ENCODE results near the gene PTPRN2.

DNA sequence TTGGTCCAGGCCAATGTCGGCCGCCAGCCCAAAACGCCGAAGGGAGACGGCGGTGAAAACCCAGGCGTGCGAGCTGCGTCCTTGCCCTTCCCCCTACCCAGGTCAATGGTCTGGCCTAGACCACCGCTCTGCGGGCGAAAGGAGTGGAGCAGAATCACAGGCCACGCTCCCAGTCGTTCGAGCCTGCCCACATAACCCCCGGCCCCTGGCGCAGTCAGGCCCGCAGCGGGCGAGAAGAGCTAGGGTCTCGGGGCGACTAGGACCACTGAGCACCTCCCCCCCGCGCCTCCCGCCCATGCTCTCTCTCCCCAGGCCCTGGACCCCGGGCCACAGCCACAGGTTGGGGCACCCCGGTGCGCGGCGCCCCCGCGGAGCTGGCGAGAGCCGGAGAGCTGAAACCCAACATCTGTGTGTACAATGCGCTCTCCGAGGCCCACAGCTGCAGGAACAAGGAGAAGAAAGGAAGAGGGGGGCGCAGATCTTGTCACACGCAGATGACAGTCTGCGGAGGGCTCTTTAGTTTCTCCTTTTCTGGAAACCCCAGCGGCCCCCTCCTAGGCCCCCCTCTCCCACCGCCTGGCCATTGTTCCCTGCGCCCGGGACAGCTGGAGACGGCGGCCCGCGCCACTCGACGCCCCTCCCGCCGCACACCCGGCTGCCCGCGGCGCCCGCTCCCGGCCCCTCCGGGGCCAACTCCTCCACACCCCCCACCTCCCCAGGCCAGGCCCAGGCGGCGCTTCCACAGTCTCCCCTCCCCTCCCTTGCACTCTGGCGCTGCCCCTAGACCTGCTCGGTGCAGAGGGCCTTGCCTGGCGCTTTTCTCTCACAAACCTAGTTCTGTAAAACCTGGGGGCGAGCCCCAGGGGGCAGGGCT is 895.8 kb downstream of the PTPRN2 start:
- no peak for TF ChIP-seq ZNF143 (CRISPR knock-in tag; IDR thresholded peaks at IDR 0.05)
- TF ChIP-seq, protein P1, sequence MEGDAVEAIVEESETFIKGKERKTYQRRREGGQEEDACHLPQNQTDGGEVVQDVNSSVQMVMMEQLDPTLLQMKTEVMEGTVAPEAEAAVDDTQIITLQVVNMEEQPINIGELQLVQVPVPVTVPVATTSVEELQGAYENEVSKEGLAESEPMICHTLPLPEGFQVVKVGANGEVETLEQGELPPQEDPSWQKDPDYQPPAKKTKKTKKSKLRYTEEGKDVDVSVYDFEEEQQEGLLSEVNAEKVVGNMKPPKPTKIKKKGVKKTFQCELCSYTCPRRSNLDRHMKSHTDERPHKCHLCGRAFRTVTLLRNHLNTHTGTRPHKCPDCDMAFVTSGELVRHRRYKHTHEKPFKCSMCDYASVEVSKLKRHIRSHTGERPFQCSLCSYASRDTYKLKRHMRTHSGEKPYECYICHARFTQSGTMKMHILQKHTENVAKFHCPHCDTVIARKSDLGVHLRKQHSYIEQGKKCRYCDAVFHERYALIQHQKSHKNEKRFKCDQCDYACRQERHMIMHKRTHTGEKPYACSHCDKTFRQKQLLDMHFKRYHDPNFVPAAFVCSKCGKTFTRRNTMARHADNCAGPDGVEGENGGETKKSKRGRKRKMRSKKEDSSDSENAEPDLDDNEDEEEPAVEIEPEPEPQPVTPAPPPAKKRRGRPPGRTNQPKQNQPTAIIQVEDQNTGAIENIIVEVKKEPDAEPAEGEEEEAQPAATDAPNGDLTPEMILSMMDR (IDR thresholded peaks at IDR 0.05 in 2 of 3, conservative IDR thresholded peaks at IDR 0.05 in 1 of 3; ENCODE audit: insufficient read depth in 2 of 3, low read depth in 1 of 3, low read length in 3 of 3), result no peak
